SK-MEL-5 (cell line): Measurements from ENCODE around the gene MRPS21. TPM values are rescaled to one million over a fixed set of nuclear protein-coding genes. Genes with fewer than 3 reads are reported as not detected.

Experiments used
- DNase-seq: peaks from one replicate; pipeline ENCODE4 v3.0.0-alpha.2; 2016; ENCODE audit warnings: low read depth, low spot score
- in situ Hi-C: cut with HindIII; loops from 2 replicates; pipeline ENCODE4 v1.10.0; 2016; ENCODE audit warnings: low sequenced_read_pairs, high pct_unique_total_duplicates, low pct_unique_long_range_greater_than_20kb
- polyA plus RNA-seq, 2 experiments: library from polyadenylated mRNA; depleted of rRNA; stranded (reverse); fragments of >200 nt; gene quantifications; 2 replicates each; pipeline ENCODE4 v1.2.3, GENCODE V29; 2015
- total RNA-seq: library from RNA; depleted of rRNA; stranded (reverse); fragments of >200 nt; shearing (Covaris generic); gene quantifications from 2 replicates; pipeline ENCODE4 v1.2.3, GENCODE V29; 2014; rRNA removed

Gene MRPS21
- total RNA-seq = 77.2 and 88.4 TPM in 2 replicates
- polyA plus RNA-seq (2015; cell fraction: cytosol; rRNA removed) = 33.4 and 50.2 TPM in 2 replicates
- polyA plus RNA-seq (2015; cell fraction: nucleus; rRNA removed) = 92.6 and 153 TPM in 2 replicates

DNA sequence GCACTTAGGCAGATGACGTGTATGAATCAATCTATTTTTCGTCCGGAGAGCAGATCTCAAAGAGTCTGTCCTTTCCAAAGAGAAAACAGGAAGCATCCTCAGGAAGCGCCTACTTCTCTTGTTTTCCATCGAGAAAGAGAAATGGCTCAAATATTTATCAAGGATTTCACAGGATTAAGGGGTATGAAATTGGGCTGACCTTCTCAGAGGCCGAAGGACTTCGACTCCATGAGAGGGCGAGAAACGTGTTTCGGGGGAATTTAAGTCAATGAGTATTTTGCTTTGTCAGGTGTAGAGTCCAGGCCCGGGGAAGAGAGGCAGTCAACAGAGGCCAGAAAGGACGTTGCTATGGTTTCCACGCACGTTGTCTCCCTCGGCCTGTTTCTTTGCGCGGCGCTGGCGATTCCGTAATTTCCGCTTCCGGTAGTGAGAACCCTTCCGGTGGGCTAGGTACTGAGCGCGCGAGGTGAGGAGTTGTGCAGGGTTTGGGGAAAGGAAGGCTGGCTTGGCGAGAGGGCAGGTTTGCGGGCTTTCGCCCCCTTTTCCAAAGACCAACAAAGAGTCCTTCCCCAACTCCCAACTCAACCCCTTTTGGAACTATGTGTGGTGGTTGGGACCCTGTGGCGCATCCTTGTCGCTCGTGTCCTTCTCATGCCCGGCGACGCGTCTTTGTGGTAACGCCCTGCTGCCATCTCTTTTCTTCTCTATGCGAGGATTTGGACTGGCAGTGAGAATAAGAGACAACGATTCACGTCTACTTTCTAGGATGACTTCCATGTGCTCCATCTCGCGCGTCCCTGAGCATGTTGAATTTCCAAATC is at the start of gene MRPS21:
MRPS21 (plus strand) TSS at position 429 of the 821 bp plus-strand sequence. CDS start 506 bp downstream, outside the sequence.
- DNase-seq = peak; percentile 97
- in situ Hi-C loops = no loop called here

DNA sequence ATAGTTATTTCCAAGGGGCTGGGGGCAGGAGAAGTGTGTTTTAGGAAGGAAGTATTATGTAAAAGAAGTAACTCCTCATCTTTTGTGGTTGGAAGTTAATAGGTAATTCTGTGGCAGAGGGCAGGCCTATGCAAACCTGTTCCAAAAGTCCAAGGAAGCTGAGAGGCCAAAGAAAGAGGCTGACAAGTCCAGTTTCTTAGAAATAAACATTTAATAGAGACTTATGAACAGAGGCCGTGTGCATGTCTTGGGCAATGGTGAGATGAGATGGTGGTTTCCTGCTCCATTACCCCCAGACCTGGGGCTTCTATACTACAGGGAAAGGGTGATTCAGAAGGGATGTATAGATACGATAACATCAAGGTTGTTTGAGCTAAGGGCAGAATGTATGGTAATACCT is 43.7 kb upstream of the MRPS21 start:
- in situ Hi-C loops = no loop called here
- DNase-seq = no peak

DNA sequence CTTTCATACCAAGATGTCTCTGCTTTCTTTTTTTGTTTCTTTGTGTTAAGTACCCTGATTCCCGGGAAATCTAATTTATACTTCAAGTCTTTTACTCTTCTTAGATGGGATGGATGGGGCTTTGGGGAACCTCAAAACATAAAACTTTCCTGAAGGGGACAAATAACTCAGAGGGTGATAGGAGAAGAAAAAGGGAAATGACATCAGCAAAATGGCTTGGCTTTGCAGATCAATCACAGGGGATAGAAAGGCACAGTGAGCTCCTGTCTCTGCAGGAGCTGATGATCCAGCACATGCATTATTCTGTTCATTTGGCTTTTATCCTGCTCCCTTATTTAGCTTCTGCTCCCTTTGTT is 37.5 kb upstream of the MRPS21 start:
- DNase-seq = no peak
- in situ Hi-C loops = no loop called here

DNA sequence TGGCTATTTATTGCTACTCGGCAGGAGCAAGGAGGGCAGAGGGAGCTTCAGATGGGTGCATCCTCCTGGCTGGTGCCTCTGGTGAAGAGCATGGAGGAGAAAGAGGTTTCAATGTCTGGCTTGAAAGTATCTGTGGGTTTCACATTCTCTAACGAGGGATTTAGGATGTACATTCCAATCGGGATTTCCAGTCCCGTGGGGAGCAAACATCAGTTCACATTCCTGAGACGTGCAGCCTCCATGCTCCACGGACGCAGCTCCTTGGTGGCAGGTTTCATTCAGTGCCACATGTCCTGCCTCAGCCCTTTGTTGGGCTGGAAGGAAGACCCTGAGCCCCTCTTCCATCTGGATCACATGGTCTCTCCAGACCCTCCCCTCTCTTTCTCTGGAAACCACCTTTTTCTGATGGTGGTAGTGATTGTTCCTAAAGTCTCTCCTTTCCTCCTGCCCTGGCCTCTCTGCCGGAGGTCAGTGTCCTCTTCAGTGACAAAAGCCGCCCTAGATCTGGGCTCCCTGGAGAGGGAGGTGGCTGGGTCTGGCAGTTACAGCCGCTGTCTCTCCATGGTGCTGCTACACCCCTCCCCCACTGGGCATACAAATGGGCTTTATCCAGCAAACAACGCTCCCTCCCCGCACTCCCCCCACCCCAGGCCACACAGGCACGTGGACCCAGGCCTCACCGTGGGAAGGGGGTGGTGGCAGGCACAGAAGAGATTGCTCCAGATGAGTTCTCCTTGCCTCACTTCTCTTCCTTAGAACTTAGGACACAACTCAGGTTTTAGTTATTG is 36.9 kb upstream of the MRPS21 start:
- DNase-seq = peak; percentile 94
- in situ Hi-C loops = no loop called here

DNA sequence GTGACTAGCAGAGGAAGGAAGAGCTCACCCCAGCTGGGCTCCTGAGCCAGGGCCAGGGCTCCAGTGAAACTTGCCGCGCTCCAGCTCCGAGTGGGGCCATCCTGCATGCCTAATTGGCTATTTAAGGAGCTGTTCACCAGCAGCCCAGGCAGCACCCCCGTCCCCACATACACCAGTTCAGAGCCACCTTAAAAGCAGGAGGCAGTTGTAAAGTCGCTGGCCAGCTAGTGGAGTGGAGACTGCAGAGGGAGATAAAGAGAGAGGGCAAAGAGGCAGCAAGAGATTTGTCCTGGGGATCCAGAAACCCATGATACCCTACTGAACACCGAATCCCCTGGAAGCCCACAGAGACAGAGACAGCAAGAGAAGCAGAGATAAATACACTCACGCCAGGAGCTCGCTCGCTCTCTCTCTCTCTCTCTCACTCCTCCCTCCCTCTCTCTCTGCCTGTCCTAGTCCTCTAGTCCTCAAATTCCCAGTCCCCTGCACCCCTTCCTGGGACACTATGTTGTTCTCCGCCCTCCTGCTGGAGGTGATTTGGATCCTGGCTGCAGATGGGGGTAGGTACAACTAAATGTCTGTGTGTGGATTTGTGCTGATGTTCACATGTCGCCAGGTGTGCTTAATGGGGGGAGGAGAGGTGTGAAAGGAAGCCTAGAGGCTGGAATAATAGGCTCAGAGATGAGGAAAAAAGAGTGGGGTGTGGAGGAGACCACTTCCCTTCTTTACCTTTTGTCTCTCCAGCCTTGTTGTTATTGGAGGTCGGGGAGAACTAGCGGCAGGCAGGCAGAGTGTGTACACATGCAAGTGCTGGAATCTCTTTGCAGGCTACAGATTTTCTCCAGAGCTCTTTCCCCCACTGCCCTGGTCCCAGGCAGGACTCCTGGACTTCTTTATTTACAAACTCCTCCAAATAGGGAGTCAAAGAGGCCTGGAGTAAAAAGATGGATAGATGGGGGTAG is 35.8 kb upstream of the MRPS21 start, which contains the start of gene CA14:
CA14 (plus strand) TSS at position 151 of the 962 bp plus-strand sequence; CDS start at position 506, 355 bp downstream.
- in situ Hi-C loops = no loop called here
- DNase-seq = peak; percentile 41

DNA sequence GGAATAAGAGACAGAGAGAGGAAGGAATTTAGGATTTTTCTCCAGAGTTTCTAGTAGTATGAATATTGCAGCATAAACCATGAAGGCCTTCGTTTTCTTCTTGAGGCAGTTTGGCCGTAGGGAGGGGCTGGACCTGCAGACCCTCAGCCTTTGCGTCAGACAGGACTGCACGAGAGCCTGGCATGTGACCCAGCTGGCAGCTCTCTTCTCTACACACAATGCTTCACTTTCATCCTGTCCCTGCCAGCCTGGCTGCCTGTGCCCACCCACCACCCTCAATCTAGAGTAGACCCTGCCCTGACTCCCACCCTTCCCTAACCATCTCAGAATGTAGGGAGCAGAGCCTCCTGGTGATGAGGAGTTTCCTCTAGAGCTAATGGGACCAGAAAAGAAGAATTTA is 34.4 kb upstream of the MRPS21 start:
- in situ Hi-C loops = no loop called here
- DNase-seq = peak; percentile 96

DNA sequence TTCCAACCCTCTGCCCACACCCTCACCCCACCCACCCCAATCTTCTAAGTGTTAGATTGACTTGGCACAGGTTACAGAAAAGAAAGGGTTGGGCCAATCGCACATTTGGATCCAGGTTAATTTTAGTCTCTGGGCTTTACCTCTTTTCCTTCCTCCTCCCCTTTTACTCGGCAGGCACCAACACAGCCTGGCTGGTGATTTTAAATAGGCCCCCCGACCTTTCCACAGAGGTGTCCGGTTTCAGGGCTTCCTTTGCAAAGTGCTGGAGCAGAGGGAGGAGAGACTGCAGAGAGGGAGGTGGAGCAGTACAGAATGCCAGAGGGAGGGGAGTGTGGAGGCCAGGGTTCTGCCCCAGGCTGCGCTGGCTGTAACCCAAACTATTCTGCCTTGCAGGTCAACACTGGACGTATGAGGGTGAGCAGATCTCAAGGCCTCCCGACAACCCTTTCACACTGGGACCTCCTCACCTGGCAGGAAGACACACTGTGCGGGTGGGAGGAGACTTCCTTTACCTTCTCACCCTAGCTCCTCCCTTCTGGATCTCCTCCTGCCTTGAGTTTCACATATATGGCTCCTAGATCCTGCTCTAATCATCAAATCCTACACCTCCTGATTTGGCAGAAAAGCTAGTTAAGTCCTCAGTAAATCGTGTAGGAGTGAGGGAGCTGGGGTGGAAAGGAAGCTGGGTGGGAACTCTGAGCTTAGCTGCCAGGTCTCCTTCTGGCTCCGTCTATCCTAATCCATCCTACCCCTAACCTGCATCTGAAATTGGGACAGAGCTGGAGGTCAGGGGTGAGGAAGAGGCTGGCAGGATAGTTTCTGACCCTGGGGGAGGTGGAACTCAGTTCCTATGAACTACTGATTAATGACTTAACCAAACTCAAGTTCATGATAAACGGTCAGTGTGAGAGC is 33.6 kb upstream of the MRPS21 start:
- peak; percentile 73 for DNase-seq
- in situ Hi-C loops = no loop called here

DNA sequence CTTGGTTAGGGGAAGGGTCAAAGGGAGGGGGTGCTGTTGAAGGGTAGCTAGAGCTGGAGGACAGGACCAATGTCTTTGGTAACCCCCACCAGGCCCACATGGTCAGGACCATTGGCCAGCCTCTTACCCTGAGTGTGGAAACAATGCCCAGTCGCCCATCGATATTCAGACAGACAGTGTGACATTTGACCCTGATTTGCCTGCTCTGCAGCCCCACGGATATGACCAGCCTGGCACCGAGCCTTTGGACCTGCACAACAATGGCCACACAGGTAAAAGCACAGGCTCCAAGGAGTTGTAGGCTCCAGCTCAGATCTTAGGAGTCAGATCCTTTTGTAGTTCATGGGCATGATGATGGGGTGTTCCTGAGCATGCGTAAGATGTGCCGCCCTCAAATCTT is 32.3 kb upstream of the MRPS21 start:
- no peak for DNase-seq
- in situ Hi-C loops = no loop called here

DNA sequence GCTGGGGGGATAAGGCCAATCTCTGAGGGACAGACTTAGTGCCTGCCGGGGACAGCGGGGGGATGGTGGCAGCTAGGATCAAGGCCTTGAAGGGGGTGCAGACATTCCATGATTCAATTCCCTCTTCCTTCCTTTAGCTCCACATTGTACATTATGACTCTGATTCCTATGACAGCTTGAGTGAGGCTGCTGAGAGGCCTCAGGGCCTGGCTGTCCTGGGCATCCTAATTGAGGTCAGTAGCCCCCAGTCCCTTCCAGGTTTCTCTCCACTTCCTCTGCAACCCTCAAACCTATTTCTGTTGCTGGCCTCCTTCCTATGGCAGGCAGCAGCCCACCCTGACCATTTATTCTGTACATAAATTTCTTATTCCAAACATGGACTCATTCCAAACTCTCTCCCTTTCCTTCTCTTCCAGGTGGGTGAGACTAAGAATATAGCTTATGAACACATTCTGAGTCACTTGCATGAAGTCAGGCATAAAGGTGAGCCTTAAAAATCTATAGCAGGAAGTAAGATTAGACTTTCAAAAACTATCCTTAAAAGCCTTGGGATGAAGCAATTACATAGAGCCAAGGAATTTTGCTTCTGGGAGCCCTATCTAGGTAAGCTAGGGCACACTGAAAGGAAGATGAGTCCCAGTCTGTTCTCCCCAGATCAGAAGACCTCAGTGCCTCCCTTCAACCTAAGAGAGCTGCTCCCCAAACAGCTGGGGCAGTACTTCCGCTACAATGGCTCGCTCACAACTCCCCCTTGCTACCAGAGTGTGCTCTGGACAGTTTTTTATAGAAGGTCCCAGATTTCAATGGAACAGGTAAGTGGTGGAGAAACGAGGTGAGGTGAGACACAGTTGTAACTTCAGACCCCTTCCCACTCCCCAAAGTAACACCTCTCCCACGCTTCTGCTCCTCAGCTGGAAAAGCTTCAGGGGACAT is 31.0 kb upstream of the MRPS21 start:
- in situ Hi-C loops = no loop called here
- no peak for DNase-seq

DNA sequence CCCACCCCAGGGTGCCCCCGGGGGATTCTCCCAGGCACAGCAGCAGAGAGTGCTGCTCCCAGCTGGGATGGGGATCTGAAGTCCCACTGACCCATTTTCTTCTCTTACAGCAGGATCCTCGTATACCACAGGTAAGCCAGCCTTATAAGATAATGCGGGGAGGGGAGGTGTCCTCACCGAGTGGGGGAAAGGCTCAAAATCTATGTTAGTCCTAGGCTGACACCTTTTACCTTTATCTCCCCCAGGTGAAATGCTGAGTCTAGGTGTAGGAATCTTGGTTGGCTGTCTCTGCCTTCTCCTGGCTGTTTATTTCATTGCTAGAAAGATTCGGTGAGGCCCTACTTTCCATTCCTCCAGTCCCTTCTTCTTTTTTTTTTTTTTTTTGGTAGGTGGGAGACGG is 30.1 kb upstream of the MRPS21 start:
- in situ Hi-C loops = no loop called here
- DNase-seq = no peak

DNA sequence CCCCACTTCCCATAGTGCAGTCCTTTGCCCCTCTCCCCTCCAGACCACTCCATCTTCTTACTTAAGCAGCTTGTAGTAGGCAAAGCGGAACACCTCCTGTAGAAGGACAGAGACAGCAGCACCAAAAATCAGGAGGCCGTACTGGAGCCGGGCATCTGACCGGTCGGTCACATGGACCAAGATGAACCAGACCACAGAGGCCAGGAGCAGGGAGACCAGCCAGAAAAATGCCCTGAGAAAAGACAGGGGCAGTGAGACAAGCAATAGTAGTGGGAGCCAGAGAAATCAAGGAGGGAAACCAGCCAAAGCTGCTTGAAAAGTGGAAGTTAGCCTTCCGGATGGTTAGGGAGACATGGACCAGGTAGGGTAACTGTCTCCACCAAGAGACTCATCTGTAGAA is 25.8 kb upstream of the MRPS21 start:
- no peak for DNase-seq
- in situ Hi-C loops = no loop called here

DNA sequence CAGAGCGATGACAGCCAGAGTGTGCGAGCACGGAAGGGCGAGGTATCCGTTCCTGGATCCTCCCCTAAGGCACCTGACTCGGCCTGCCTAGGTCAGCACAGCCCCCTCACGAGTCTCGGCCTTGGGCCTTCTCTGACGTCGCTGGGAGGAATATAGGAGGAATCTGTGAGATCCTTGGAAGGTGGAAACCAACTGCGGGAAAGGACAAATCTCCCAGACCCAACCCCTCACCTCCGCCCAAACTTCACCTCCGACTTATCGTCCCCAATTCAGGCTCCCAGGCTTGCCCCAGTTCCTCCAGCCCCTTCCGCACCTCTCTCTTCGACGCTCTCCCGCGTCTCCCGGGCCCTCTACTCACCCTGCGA is 25.3 kb upstream of the MRPS21 start:
- in situ Hi-C loops = no loop called here
- DNase-seq = peak; percentile 74

DNA sequence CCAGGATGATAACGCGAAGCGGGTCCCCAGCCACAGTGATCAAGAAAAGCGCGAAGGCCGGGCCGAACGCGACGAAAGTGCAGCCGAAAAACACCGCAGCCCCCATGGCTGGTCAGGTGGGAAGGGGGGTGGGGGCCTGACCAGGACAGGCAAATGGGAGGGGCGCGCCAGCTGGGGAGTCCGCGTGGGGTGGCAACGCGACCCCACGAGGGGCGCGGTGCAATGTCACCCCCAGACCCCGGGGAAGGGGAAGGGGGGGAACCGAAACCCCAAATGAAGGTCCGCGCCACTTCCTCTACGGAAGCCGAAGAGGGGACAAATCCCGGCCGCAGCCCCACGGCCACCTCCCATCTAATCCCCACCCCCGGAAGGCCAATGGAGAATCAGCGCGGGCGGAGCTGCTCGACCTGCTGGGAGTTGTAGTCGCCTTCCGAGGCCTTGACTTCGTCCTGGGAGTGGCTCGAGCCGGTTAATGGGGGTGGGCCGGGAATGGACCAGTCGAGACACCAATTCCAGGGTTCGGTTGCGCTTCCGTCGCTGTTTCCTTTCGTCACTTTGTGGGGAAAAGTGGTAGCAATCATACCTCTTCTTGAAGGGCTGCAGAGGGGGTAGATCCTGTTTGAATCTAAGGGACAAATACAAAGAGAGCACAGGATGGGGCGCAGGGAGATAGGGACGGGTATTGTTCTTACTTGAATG is 24.8 kb upstream of the MRPS21 start, which contains the start of gene APH1A:
APH1A (minus strand) TSS at position 312 of the 699 bp plus-strand sequence; CDS start at position 106, 206 bp downstream.
- in situ Hi-C loops = no loop called here
- peak; percentile 99 for DNase-seq

DNA sequence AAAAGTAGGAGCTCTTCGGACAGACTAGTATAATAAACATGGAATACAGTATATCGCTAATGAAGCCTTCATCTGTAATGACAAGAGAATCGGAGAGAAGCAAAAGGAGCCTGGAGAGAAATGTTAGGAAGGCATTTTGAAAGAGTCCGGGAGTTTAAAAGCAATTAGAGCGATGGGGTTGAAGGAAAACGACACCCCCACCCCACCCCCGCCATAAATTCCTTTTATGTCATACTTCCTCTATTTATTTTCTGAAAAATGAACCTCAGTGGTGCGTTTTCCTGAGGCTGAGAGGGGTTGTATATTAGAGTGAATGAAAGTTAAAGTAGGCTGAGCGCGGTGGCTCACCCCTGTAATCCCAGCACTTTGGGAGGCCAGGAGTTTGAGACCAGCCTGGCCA is 24.2 kb upstream of the MRPS21 start:
- in situ Hi-C loops = no loop called here
- no peak for DNase-seq
